Mucosa of gallbladder (tissue), 1 donor: ENCODE measurements around the gene CCT6A. TPM values are rescaled to one million over a fixed set of nuclear protein-coding genes. Genes with fewer than 3 reads are reported as not detected.
"Not testable (repeated sequence)": the region's sequence is repeated elsewhere in the genome, so short reads cannot be mapped to it uniquely, and the experiment has no call there.

Experiments
- DNase-seq: peaks from one replicate; pipeline ENCODE4 v3.0.0-alpha.2; 2020; ENCODE audit warnings: low spot score
- total RNA-seq: library from RNA; stranded (reverse); gene quantifications from one replicate; pipeline ENCODE4 v1.2.1, GENCODE V29; 2021
- donor health status: DM: no; HTN: no; CAD: no.

CCT6A gene
- total RNA-seq = 87.6 TPM

DNA sequence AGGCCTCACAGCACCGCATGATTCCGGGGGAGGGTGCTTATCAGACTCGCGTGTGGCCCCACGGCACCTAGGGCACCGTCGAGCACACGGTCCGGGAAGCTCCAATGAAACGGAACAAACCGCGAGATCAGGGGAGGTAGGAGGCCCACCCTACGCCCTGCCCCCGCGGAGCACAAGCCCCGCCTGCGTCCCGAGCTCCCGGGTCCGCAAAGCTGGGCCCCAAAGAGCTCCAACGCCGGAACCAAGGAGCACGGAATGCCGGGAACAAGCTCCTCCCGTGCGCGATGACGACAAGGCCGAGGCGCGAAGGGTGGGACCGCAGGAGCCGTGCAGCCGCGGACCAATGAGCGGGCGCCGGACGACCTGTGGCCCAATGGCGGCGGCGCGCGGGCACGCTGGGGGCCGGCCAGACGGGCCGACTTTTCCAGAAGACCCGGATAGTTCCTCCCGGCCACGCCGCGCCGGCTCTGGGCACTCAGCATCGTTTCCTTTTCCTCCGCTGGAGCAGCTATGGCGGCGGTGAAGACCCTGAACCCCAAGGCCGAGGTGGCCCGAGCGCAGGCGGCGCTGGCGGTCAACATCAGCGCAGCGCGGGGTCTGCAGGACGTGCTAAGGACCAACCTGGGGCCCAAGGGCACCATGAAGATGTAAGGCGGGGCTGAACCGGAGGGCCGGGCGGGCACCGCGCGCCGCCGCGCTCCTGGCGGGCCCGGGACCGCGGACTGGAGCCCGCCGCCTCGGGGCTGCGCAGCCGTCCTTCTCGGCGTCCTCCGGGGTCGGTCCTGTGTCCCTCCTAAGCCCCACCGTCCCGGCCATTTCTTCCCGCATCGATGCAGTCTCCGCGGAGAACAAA, at the start of gene CCT6A, which contains the start of gene PSPH:
TSS of gene CCT6A (plus strand) at position 427 of the 853 bp plus-strand sequence. CDS start at position 511, 84 bp downstream.
TSS of gene PSPH (minus strand) at position 106 of the 853 bp plus-strand sequence. CDS start 30,232 bp downstream, outside the sequence.
- peak; percentile 97 for DNase-seq

DNA sequence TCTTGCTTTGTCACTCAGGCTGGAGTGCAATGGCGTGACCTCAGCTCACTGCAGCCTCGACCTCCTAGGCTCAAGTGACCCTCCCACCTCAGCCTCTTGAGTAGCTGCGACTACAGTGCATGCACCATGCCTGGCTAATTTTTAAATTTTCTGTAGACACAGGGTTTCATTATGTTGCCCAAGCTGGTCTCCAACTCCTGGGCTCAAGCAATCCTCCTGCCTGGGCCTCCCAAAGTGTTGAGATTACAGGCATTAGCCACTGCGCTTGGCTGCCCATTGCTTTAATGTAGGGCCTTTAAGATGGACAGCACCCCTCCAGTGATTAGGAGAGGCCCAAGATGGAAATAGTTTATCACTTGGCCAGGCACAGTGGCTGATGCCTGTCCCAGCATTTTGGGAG, 47.8 kb upstream of the CCT6A start:
- DNase-seq = no peak

DNA sequence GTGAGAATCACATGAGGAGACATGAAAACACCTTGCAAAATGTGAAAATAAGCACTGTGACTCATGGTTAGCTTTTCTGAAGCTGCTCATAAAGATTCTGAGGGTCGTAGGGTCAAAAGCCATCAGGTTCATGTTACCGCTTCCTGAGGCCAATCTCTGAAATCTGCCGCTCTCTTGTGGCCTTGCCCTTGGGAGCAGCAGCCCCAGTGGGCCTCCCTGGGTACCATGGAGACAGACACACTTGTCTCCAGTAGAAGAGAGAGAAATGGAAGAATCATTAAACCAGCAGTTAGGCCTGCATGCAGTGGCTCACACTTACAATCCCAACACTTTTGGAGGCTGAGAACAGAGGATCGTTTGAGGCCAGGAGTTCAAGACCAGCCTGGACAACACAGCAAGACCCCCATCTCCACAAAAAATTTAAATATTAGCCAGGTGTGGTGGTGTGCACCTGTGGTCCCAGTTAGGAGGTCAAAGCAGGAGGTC, 44.4 kb upstream of the CCT6A start:
- DNase-seq = no peak

DNA sequence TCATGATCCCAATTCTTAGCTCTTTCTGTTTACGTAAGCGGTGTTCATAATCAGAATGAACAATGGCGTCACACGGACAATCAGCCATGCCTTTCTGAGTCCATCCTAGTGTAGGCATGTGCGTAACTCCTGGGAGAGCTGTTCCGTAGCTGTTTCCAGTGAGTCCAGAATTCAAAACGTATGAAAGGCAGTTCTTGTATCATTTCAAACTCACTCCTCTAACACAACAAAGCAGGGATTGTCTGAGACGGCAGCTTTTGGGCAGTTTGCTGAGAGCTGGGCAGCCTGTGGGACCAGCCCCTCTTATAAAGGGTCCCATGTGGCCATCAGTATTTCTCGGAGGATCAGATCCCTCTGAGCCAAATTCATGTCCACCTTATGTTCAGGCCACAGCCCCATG, 43.7 kb upstream of the CCT6A start:
- DNase-seq = no peak

GRCh38 chr7:56009695-56010094, 41.9 kb upstream of the CCT6A start:
- DNase-seq = peak; percentile 51

DNA sequence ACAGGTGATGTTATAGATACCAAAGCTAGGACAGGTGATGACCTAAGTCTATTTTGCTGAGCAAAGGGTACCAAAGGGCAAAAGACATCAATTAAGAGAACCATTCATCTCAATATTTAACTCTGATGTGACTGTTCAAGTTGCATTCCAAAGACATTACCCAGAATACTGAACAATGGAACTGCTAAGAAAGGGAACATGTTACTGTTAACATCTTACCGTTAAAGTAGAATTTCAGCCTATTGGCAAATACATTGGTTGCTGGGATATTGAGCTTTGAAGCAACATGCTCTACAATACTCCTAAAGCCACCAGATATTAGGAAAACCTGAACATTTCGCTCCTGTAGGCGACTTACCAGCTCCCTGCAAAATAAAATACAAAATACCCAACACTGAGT, 34.5 kb upstream of the CCT6A start:
- DNase-seq = not testable (repeated sequence)

DNA sequence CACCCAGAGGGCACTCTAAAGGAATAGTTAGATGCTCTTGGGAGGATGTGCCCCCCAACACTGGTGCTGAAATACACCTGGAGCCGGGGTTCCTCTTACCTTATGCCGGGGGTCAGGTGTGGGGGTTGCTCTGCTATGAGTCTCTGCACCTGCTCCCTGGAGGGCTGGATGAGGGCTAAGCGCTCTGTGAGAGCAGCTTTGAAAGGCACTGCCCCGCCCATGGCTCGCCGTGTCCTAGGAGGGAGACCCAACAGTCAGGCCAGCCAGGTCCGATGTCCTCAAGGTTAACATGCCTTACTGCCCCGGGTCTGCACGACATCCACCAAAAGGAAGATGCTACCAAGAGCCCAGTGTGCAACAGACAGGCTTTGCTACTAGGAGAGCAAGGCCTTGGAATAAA, 32.1 kb upstream of the CCT6A start:
- DNase-seq = no peak

DNA sequence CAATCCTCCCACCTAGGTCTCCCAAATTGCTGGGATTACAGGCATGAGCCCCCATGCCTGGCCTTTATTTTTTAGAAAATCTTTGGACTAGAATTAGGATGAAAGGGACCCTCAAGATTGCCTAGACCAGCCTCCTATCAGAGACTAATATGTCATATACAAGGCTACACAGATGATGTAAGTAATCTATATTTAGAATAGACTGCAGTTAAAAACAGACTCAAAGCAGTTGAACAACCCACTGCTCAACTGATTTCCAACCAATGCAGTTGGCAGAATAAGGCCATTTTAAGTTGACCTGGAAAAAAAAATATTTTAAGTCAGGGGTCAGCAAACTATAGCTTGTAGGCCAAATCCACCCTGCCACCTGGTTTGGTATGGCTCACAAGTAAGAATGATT, 28.1 kb upstream of the CCT6A start:
- no peak for DNase-seq

- no peak for DNase-seq
These were observed 25.0 kb upstream of the CCT6A start for GRCh38 chr7:56026538-56026937.

DNA sequence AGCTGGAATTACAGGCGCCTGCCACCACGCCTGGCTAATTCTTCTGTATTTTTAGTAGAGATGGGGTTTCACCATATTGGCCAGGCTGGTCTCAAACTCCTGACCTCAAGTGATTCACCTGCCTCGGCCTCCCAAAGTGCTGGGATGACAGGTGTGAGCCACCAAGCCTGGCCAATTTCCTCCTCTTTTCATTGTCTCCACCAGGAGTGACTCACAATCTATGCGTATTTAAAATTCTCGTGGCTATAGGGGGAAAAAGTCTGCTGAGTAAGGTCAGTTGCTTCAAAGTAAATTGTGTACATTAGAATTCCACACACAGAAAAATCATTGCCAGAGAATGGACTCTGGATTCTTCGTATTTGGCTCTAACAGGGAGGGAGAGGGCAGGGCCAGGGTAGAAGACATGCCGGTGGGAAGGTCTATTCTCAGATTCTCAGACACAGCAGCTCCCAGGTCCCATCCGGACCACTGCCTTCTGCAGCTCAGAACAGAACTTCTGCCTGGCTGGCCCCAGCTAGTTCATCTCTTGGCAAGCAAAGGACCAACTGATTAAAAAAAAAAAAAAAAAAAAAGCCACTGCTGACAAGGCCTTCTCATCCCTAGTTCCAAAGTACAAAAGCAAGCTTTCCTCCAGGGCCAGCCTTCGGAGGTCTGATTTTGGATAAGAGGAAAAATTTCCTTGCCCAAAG, 22.5 kb upstream of the CCT6A start:
- peak; percentile 32 for DNase-seq

GRCh38 chr7:56030340-56030739, 21.2 kb upstream of the CCT6A start:
- DNase-seq = no peak

- DNase-seq = not testable (repeated sequence)
These were observed 20.0 kb upstream of the CCT6A start for GRCh38 chr7:56031556-56031955.

- not testable (repeated sequence) for DNase-seq
These were observed 19.0 kb upstream of the CCT6A start for GRCh38 chr7:56032578-56032977.

DNA sequence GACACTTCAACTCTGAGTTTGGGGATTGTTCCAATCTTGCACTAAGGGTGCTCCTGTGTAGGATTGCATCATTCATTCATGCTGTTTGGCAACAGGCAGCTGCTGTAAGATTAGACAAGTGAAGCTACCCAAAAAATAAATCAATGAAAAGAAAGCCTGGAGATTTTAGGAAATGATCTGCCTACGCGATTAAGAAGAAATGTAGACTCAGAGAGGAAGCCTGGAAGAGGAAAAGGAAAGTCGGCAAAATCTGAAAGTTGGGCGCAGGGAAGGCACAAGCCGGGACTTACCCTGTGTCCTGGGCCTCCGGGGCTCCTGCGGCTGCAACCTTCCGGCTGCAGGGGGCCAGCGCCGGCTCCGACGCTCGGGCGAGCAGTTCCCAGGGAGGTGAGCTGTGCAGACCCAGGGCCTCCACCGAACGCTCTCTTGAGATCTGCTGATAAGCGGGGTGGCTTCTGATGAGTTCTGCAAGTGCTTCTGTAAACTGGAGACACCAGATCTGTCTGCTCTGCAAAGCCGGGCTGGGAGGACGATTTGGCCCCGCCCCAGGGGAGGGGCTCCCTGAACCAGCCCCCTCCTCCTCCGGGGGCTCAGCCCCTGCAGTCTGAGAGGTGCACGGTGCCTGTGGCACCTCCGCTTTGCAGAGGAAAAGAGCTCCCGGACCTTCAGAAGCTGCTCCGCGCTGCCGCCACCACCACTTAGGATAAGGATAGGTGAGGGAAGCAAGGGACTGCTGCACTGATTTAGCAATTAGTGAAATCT, 17.7 kb upstream of the CCT6A start:
- peak; percentile 67 for DNase-seq

GRCh38 chr7:56040730-56041129, 10.8 kb upstream of the CCT6A start:
- DNase-seq = no peak

GRCh38 chr7:56045758-56046157, 5.8 kb upstream of the CCT6A start:
- not testable (repeated sequence) for DNase-seq

DNA sequence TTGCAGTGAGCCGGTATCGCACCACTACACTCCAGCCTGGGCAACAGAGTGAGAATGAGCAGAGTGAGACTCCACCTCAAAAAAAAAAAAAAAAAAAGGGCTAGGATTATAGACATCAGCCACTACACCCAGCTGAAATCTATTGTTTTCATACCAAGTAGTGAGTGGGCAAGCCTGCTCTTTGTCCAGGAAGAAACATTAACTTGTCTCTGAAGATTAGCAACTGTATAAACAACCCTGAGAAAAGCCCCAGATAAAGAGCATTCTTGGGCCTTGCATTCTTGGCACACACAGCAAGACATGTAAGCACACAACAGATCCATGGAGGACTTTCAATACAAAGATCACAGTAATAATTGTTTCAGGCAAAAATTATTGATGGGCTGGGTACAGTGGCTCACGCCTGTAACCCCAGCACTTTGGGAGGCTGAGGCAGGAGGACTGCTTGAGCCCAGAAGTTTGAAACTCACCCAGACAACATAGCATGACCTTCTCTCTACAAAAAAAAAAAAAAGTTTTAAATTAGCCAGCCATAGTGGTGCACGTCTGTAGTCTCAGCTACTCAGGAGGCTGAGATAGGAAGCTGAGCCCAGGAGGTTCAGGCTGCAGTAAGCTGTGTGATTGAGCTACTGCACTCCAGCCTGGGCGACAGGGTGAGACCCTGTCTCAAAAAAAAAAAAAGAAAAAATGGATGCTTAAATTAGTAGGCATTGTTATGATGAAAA, 4.7 kb upstream of the CCT6A start:
- DNase-seq = peak; percentile 78

DNA sequence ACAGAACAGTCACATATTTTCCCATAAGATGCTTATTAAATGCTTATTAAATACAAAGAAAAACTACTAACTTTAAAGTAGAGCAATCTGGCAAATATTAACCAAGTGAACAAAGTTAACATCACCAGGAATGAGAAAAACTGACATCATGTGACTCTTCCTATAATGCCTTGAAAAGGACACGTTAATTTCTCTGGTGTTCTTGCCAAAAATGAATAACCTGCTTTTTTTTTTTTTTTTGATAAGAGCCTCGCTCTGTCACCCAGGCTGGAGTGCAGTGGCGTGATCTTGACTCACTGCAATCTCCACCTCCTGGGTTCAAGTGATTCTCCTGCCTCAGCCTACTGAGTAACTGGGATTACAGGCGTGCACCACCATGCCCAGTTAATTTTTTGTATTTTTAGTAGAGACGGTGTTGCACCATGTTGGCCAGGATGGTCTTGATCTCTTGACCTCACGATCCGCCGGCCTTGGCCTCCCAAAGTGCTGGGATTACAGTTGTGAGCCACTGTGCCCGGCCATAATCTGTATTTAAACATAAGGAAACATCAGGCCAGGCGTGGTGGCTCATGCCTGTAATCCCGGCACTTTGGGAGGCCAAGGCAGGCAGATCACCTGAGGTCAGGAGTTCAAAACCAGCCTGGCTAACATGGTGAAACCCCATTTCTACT, 4.0 kb upstream of the CCT6A start:
- peak; percentile 49 for DNase-seq

- no peak for DNase-seq
These were observed 3.3 kb upstream of the CCT6A start for GRCh38 chr7:56048245-56048644.

GRCh38 chr7:56048763-56049162, 2.8 kb upstream of the CCT6A start:
- peak; percentile 38 for DNase-seq

- DNase-seq = no peak
These were observed 569 bp upstream of the CCT6A start for GRCh38 chr7:56051053-56051338.
